Measurements from ENCODE around the gene CIPC. TPM values are rescaled to one million over a fixed set of nuclear protein-coding genes. Genes with fewer than 3 reads are reported as not detected.

The CIPC gene
- total and polyA plus RNA-seq, 2 of the 4 experiments (the other 2 are of a cell fraction), result 6.6 to 12.9 TPM

- TF ChIP-seq CHD1 (IDR thresholded peaks at IDR 0.05; ENCODE audit: low read depth, low read length), result no peak
These were observed 44.1 kb downstream of the CIPC start (continued) for GRCh38 chr14:77142005-77142800.

DNA sequence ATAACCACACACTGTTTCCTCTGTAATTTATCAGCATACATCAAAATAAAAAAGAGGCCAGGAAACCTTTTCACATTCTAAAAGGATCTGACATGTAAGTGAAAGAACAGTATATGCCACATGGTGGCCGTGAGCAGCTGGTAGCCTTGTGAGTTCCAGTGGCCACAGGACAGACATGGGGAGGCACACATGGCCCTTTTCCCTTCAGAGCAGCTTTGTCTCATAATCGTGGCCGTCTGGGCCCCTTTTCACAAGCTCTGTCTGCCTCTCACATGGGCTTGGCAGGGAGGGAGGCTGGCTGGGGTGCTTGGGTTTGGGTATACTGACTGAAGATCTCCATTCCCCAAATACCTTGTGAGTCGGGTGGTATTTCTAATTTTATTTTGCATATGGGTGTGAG, 45.0 kb downstream of the CIPC start:
- DNase-seq (no peak), ATAC-seq (ENCODE audit: low read depth) (no peak)
- H3K9me1 ChIP-seq (ENCODE audit: insufficient read depth, low read length), result no peaks in the 10 kb centered on the region
- H3K9ac ChIP-seq (ENCODE audit: low read depth, low read length), result no peak overlapping the region
- H2AFZ ChIP-seq (replicated peaks; ENCODE audit: low read length, poor library complexity), result no peak overlapping the region
- no peak overlapping the region for H3K4me3 ChIP-seq (ENCODE audit: insufficient read depth, low read depth, low read length)
- no peak overlapping the region for H3K27ac ChIP-seq (ENCODE audit: insufficient read depth, low read length)
- no peak overlapping the region for H3K4me2 ChIP-seq (ENCODE audit: low read depth, low read length)
- CTCF ChIA-PET, result interaction anchor here (0.6 to 1.2 kb wide), 2 partner anchors 10 to 174 kb away, joined by 4 to 5 read pairs; no protein-coding TSS in a partner anchor
- no peak overlapping the region for H2BK20ac ChIP-seq (ENCODE audit: low read depth, low read length)
- no peak overlapping the region for H4K5ac ChIP-seq (ENCODE audit: low read depth, low read length)
- H2AK9ac ChIP-seq (replicated peaks; ENCODE audit: low read depth, low read length, poor library complexity), result no peak overlapping the region
- no peak overlapping the region for H3K56ac ChIP-seq (ENCODE audit: extremely low read depth, insufficient read depth, low read length)
- H3K4ac ChIP-seq (ENCODE audit: low read depth, low read length), result no peak overlapping the region
- H3K18ac ChIP-seq (ENCODE audit: low read depth, low read length), result no peak overlapping the region
- H4K8ac ChIP-seq (ENCODE audit: low read depth in 2 of 2, low read length in 2 of 2), result no peak overlapping the region
- intact Hi-C loops (cut with micrococcal nuclease) (no loop called here), dilution Hi-C loops (cut with HindIII; ENCODE audit: low sequenced_read_pairs, unreplicated experiment) (no loop called here), in situ Hi-C loops (cut with MboI; ENCODE audit: low sequenced_read_pairs) (no loop called here)
- peaks cover 75% of the 10 kb centered on the region for H3K27me3 ChIP-seq (ENCODE audit: control insufficient read depth, insufficient read depth, low read length)
- H3K79me1 ChIP-seq (ENCODE audit: low read depth in 1 of 2, low read length in 2 of 2), result no peaks in the 10 kb centered on the region
- no peaks in the 10 kb centered on the region for H3K9me3 ChIP-seq (ENCODE audit: control insufficient read depth, insufficient read depth, low read length)
- no peaks in the 10 kb centered on the region; the same call in 1 of the 2 replicates for H3K4me1 ChIP-seq (ENCODE audit: control insufficient read depth, insufficient read depth, low read length)
- BruUV-seq (replicated peaks), result no TSS peak
- H4K91ac ChIP-seq (ENCODE audit: insufficient read depth, low read depth, low read length), result no peak overlapping the region
- no peak overlapping the region for H2BK120ac ChIP-seq (ENCODE audit: low read depth, low read length)
- H3K36me3 ChIP-seq (ENCODE audit: control insufficient read depth, insufficient read depth, low read length), result no peaks in the 10 kb centered on the region
- H3K23ac ChIP-seq (ENCODE audit: low read depth, low read length), result no peak overlapping the region
- TF ChIP-seq MXI1 (IDR thresholded peaks at IDR 0.05; ENCODE audit: borderline replicate concordance, low read depth, low read length), result no peak
- TF ChIP-seq BHLHE40 (IDR thresholded peaks at IDR 0.05; ENCODE audit: low read depth, low read length), result no peak
- TF ChIP-seq CHD1 (IDR thresholded peaks at IDR 0.05; ENCODE audit: low read depth, low read length), result no peak
- TF ChIP-seq CEBPB (IDR thresholded peaks at IDR 0.05; ENCODE audit: low read depth, low read length), result no peak
- TF ChIP-seq FOS (IDR thresholded peaks at IDR 0.05; ENCODE audit: low read depth, low read length), result no peak
- no peak for TF ChIP-seq ELK1 (IDR thresholded peaks at IDR 0.05; ENCODE audit: borderline replicate concordance, low read depth, low read length)
- TF ChIP-seq MAZ (IDR thresholded peaks at IDR 0.05; ENCODE audit: borderline replicate concordance, low read depth, low read length), result no peak
- TF ChIP-seq, protein P1, sequence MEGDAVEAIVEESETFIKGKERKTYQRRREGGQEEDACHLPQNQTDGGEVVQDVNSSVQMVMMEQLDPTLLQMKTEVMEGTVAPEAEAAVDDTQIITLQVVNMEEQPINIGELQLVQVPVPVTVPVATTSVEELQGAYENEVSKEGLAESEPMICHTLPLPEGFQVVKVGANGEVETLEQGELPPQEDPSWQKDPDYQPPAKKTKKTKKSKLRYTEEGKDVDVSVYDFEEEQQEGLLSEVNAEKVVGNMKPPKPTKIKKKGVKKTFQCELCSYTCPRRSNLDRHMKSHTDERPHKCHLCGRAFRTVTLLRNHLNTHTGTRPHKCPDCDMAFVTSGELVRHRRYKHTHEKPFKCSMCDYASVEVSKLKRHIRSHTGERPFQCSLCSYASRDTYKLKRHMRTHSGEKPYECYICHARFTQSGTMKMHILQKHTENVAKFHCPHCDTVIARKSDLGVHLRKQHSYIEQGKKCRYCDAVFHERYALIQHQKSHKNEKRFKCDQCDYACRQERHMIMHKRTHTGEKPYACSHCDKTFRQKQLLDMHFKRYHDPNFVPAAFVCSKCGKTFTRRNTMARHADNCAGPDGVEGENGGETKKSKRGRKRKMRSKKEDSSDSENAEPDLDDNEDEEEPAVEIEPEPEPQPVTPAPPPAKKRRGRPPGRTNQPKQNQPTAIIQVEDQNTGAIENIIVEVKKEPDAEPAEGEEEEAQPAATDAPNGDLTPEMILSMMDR (conservative IDR thresholded peaks at IDR 0.05; ENCODE audit: low read depth, low read length), result no peak
- TF ChIP-seq, protein P2, sequence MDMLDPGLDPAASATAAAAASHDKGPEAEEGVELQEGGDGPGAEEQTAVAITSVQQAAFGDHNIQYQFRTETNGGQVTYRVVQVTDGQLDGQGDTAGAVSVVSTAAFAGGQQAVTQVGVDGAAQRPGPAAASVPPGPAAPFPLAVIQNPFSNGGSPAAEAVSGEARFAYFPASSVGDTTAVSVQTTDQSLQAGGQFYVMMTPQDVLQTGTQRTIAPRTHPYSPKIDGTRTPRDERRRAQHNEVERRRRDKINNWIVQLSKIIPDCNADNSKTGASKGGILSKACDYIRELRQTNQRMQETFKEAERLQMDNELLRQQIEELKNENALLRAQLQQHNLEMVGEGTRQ (IDR thresholded peaks at IDR 0.05; ENCODE audit: low read depth, low read length), result no peak
- POLR2A ChIA-PET (ENCODE audit: unreplicated experiment), result no interaction called here
- no peak overlapping the region for H2BK15ac ChIP-seq (ENCODE audit: low read depth, low read length)
- H4K20me1 ChIP-seq (ENCODE audit: insufficient read depth, low read length), result no peaks in the 10 kb centered on the region
- no peak overlapping the region for H2BK5ac ChIP-seq (ENCODE audit: low read depth, low read length, poor library complexity, severe bottlenecking)
- no CpG with 5 or more reads among the region's 4 CpGs for WGBS, 2 experiments (ENCODE audit: extremely low coverage in 2 of 2, insufficient read length in 1 of 2)
- H2AK5ac ChIP-seq (ENCODE audit: low read depth, low read length), result no peak overlapping the region
- no peak overlapping the region for H3K14ac ChIP-seq (replicated peaks; ENCODE audit: low read depth, low read length)

All from IMR-90 (cell line).